NCI-H2029 treated with DMSO at 0.1 percent for 48 hours (cell line): Measurements from ENCODE around the gene HINT2.

Source experiments
- DNase-seq: peaks from one replicate; lab custom pipeline; 2025; lab: John Stamatoyannopoulos, UW

Gene HINT2

DNA sequence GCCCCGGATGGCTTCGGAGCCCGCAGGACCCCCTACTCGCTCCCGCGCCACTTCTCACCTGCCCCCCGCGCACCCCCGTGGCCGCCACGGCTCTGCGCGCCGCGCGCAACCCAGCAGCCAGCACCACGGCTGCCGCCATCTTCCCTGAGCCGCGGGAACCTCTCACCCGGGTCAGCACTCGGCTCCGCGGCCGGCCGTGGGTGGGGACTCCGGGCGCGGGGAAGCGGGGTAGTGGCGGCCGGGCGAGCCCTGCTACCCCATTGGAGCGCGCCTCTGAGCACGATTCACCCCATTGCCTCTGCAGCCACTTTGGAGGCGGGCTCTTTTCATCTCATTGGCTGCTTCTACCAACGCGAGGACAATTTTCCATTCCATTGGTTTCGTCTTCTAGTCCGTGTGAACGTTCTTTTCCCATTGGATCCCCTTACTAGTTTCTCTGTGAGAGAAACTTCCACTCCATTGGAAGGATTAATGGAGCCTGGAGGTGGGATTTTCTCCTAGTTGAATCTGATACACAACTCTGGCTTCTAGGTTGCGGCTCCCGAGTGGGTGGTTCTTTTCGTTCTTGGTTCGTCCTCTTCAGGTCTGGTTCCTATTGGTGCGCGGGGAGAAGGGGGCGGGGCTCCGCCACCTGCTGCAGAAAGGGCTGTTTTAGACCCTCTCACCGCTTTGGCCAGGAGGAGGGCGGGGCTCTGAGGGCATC is at the start of gene HINT2:
Gene HINT2 (minus strand): TSS at position 202 of the 703 bp plus-strand sequence. CDS start 63 bp downstream, at position 139.
- DNase-seq, result peak; percentile 99

GRCh38 chr9:35863583-35863982 is 48.7 kb upstream of the HINT2 start:
- no peak for DNase-seq

GRCh38 chr9:35862328-35862727 is 47.5 kb upstream of the HINT2 start:
- no peak for DNase-seq

DNA sequence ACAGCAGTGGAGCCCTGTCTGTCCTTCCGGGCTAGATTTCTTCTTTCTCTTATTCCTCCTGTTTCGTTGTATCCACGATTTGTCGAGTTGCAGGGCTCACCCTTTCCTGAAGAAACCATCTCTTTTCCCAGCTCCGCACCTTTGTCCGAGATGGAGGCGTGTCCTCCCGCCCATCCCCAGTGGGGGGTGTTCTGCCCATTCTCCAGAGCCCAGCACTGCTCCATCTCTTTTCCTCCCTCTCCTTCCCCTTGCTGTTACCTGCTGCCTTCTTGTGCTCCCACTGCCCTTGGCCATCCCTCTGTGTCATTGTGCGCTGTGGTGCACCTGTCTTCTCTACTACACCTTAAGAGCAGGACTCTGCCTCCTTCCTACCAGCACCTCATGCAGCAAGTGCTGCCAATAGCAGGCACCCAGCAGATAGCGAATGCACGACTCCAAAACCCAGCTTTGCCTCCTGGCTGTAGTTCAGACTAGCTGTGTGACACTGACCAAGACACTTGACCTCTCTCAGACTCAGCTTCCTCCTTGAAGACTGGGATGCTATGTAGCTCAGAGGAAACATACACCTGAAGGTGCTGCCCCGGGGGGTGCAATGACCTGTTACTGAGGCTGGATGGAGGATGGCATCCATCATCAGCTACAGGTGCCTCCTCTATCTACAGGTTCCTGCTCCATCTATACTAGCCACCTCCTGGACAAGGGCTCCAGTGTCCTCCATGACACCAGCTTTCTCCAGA is 46.5 kb upstream of the HINT2 start:
- DNase-seq, result no peak

- no peak for DNase-seq
Observed at GRCh38 chr9:35859990-35860339, 45.1 kb upstream of the HINT2 start.

GRCh38 chr9:35859310-35859989 is 44.6 kb upstream of the HINT2 start:
- DNase-seq, result peak; percentile 50

DNA sequence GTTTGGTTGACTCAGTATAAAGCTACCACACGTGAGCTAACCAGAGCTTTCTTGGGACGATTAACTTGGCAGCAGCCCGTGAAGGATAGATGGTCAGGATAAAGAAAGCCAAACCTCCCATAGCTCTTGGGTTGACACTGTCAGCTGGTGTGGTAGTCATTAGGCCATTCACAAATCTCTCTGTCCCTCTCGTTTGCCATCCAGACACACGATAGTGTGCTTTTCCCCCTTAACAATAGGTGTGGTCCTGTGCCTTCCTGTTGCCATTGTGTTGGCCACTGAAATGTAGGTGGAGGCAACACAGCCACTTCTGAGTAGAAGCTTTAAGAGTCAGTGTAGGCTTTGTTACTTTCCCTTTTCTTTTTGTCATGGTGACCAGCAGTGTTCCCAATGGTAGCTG is 43.6 kb upstream of the HINT2 start:
- DNase-seq, result no peak

- DNase-seq, result no peak
Observed at GRCh38 chr9:35856882-35857281, 42.0 kb upstream of the HINT2 start.

- DNase-seq, result no peak
Observed at GRCh38 chr9:35856206-35856605, 41.4 kb upstream of the HINT2 start.

DNA sequence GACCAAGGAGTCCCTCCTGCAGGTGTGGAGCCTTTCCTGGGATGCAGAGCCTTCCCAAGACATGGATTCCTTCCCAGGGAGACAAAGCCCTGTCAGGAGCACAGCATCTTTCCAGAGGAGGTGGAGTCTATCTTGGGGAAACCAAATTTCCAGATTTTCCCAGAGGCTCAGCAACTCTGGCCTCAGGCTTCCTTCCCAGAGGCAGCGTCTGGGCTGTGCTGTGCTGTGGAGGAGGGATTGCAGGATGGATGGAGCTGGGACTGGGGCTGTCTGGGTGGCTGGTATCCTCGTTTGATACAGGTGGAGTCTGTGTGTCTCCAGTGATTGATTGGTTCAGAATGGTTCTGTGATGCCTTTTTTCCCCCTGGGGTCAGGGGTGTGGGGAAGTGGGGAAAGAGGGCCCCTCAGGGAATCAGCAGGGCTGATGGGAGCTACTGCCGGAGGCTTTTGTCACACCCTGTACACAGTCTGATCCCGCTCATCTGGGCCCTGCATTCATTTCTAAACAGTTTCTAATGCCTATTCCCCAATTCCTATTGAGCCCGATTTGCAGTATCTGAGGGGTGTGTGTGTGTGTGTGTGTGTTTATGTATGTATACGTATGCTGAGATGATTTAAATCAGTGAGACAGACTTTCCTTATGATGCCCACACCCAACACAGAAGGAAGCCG is 39.4 kb upstream of the HINT2 start:
- no peak for DNase-seq

GRCh38 chr9:35852876-35853865 is 38.3 kb upstream of the HINT2 start:
- DNase-seq, result no peak

DNA sequence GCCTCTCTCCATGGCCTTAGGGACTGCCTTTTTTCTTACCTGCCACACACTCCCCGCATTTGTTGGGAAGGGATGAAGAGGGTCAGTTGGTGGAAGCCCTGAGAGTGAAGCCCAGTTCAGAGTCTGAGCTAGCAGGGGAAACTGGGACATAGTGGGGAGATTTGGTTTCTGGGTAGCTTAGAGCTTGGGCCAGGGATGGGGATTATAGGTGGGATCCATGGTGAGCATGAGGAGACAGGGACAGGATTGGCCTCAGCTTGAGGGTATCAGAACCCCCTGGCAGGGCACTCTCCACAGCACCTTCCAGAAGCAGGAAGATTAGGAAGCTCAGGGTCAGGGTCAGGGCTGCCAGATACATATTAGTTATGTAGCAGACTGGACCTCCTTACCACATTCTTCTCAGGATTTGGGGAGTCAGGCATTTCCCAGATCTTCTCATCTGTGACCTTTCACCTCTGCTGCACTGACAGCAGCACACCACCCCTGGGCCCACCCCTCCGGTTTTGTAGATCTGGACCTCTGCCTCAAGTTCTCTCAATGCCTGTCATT is 37.5 kb upstream of the HINT2 start:
- DNase-seq, result no peak

DNA sequence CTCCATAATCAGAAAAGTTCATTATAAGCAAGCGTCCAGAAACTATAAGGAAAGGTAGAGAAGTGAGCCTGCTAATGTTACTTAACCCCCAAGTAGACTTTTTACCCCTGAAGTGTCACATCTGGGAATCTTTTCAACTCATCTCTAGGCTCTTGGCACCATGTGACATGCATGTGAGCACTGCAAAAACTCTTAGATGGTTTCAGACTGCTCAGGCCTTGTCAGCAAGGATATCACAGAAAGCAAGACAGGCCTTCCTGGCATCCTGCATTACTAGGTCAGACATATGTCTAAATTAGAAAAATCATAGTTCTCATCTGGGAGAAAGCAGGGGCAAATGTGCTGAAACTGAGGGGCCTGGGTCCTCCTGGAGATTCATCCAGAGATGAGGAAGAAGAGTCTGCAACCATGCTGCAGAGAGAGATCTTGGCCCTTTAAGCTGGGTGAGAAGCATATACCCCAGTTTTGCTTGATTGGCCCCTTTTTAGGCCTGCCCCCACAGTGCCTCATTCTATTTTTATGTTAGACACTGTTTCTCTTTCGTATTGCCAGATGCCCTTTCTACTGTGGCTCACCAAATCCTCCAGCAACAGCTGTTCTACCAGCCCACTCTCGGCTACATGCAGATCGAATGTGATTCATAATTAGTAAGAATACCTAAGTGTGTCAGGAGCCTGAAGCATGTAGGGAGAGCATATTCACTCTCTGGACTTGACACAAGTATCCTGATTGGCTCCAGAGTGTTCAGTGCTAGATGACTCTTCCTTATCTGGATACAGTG is 33.1 kb upstream of the HINT2 start:
- DNase-seq, result no peak

GRCh38 chr9:35845824-35846771 is 31.3 kb upstream of the HINT2 start:
- DNase-seq, result no peak

GRCh38 chr9:35844628-35845270 is 29.9 kb upstream of the HINT2 start:
- DNase-seq, result no peak

- no peak for DNase-seq
Observed at GRCh38 chr9:35842795-35843194, 28.0 kb upstream of the HINT2 start.

DNA sequence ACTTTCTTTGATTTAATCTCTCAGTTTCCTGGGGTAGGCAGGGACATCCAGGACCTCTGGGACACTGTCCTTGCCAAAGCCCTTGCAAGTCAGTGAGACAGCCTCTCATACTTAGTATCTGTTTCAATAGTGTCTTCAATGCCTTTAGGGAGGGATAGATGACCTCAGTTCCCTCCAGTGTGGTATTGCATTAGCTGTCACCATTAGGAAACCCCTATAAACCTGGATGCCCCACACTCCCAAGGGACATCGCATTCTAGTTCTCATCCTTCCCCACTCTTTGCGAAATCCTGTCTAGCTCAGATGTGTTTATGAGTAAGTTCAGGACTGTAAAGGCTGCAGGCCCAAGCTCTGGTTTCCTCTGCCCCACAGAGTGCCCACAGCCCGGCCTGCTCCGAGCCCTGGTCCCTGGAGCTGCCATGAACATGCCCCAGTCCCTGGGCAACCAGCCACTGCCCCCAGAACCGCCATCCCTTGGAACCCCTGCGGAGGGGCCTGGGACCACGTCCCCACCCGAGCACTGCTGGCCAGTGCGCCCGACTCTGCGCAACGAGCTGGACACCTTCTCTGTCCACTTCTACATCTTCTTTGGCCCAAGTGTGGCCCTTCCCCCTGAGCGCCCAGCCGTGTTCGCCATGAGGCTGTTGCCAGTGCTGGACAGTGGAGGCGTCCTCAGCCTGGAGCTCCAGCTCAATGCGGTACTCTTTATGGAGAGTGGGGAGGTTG is 27.3 kb upstream of the HINT2 start:
- DNase-seq, result no peak

GRCh38 chr9:35841645-35841900 is 26.7 kb upstream of the HINT2 start:
- no peak for DNase-seq
